Measurements from ENCODE around the gene TNFRSF19.
"Not testable (repeated sequence)": the region's sequence is repeated elsewhere in the genome, so short reads cannot be mapped to it uniquely, and the experiment has no call there.

The TNFRSF19 gene

DNA sequence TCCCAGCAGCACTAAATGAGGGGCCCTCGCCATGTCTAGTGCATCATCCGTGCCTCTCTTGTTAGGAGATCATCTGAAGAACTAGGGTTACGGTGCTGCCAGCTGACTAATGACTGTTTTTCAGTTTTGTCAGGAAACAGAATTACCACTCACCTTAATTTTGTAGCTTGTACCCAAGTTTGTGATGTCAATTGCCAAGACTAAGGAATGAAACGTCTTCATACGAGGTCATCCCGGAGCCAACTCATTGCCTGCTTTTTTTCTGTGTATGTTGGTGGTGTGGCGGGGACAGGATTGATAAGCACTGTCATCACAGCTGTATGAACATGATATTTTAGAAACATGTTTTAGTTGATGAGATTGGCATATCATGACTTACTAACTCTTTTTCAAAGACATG lies 100.6 kb downstream of the TNFRSF19 start:
- Histone ChIP-seq H3K4me3 (ENCODE audit: insufficient read length, low read depth) (no peak overlapping the region), H3K36me3 (ENCODE audit: insufficient read depth, insufficient read length, low read length) (no peaks in the 10 kb centered on the region), H3K9ac (ENCODE audit: insufficient read length, low read depth) (no peak overlapping the region), H3K4me1 (ENCODE audit: insufficient read depth, insufficient read length) (no peaks in the 10 kb centered on the region), H3K27me3 (ENCODE audit: insufficient read depth, insufficient read length) (no peaks in the 10 kb centered on the region), H3K9me3 (ENCODE audit: insufficient read depth, low read length) (0 out of 2 replicates have a peak, but pooled peaks cover 3% of the 10 kb centered on the region)
- DNase-seq (ENCODE audit: low read depth, low spot score) = no peak
- TF ChIP-seq YY1 (IDR thresholded peaks at IDR 0.05; ENCODE audit: insufficient read depth, insufficient read length) = no peak
- TF ChIP-seq SUZ12 (IDR thresholded peaks at IDR 0.05; ENCODE audit: extremely low read depth, insufficient read depth, insufficient read length) = no peak
- TF ChIP-seq ZNF274 (IDR thresholded peaks at IDR 0.05; ENCODE audit: low read depth, low read length) = no peak

DNA sequence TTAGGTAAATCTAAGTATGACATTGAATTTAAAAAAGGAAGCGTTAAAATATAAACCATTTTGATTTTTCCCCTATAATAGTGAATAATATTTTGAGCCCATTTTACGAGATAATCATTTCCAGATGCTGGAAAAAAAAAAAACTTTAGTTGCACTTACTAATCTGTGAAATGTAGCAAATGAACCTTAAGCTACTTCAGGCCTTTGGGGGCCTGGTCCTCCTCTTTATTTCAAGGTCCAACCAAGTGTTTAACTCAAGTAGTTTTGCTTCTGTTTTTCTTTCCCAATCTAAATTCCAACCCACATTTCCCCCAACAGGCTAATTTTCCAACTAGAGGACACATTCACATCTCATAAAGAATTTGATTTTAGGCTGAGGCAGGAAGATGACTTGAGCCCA lies 101.2 kb downstream of the TNFRSF19 start:
- H3K36me3 ChIP-seq (ENCODE audit: insufficient read depth, insufficient read length, low read length) = no peaks in the 10 kb centered on the region

DNA sequence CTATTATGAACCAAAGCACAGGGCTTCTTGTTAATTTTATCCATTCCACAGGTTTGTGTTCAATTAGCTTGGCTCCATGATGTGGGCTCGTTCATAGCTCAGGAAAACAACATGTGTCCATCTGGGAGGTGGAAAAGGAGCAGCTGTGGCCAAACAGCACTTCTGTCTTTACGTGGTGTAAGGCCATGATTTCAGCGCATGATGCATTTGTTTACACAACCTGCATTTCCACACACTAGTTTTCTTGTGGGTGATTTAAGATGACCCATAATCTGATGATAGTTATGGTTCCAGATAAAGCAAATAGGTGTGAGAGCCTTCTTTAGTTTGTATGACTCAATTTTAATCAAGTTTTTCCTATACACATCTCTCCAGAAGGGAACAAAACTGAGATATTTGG lies 101.7 kb downstream of the TNFRSF19 start:
- no peak for DNase-seq (ENCODE audit: low read depth, low spot score)
- Histone ChIP-seq H3K9ac (ENCODE audit: insufficient read length, low read depth) (no peak overlapping the region), H3K4me3 (ENCODE audit: insufficient read length, low read depth) (no peak overlapping the region), H3K9me3 (ENCODE audit: insufficient read depth, low read length) (peaks cover 8% of the 10 kb centered on the region; the same call in 1 of the 2 replicates), H3K36me3 (ENCODE audit: insufficient read depth, insufficient read length, low read length) (no peaks in the 10 kb centered on the region), H3K27me3 (ENCODE audit: insufficient read depth, insufficient read length) (no peaks in the 10 kb centered on the region), H3K4me1 (ENCODE audit: insufficient read depth, insufficient read length) (no peaks in the 10 kb centered on the region)
- TF ChIP-seq YY1 (IDR thresholded peaks at IDR 0.05; ENCODE audit: insufficient read depth, insufficient read length) (no peak), SUZ12 (IDR thresholded peaks at IDR 0.05; ENCODE audit: extremely low read depth, insufficient read depth, insufficient read length) (no peak)

More for the DNA sequence above, 101.2 kb downstream of the TNFRSF19 start:
- TF ChIP-seq SUZ12 (IDR thresholded peaks at IDR 0.05; ENCODE audit: extremely low read depth, insufficient read depth, insufficient read length) (no peak), ZNF274 (IDR thresholded peaks at IDR 0.05; ENCODE audit: low read depth, low read length) (no peak), YY1 (IDR thresholded peaks at IDR 0.05; ENCODE audit: insufficient read depth, insufficient read length) (no peak)
- no peaks in the 10 kb centered on the region for H3K27me3 ChIP-seq (ENCODE audit: insufficient read depth, insufficient read length)
- peaks cover 8% of the 10 kb centered on the region; the same call in 1 of the 2 replicates for H3K9me3 ChIP-seq (ENCODE audit: insufficient read depth, low read length)
- no peak overlapping the region for H3K9ac ChIP-seq (ENCODE audit: insufficient read length, low read depth)
- no peak for DNase-seq (ENCODE audit: low read depth, low spot score)
- H3K4me1 ChIP-seq (ENCODE audit: insufficient read depth, insufficient read length) = no peaks in the 10 kb centered on the region
- no peak overlapping the region for H3K4me3 ChIP-seq (ENCODE audit: insufficient read length, low read depth)

DNA sequence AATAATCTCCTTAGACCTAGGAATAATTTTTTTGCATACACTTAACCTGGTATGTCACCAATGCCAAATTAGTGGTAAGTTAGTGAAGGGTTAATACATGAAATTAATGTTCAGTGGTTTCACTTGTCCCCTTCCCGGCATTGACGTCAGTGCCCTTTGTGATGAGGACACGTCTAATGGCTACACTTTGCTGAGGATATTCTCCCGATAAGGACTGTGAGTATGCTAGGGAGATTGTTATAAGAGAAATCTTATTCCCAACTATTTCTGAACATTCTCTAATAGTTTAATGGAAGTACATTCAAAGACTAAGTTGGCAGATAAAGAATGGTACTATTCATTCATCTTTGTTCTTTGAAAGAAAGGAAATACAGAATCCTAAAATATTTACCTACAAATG lies 102.4 kb downstream of the TNFRSF19 start:
- peaks cover 9% of the 10 kb centered on the region; the same call in 1 of the 2 replicates for H3K9me3 ChIP-seq (ENCODE audit: insufficient read depth, low read length)
- no peak for DNase-seq (ENCODE audit: low read depth, low spot score)

DNA sequence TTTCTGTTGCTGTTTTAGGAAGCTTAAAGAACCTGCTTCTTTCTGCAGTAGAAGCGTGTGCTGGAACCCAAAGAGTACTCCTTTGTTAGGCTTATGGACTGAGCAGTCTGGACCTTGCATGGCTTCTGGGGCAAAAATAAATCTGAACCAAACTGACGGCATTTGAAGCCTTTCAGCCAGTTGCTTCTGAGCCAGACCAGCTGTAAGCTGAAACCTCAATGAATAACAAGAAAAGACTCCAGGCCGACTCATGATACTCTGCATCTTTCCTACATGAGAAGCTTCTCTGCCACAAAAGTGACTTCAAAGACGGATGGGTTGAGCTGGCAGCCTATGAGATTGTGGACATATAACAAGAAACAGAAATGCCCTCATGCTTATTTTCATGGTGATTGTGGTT lies 103.1 kb downstream of the TNFRSF19 start:
- Histone ChIP-seq H3K27me3 (ENCODE audit: insufficient read depth, insufficient read length) (no peaks in the 10 kb centered on the region), H3K4me3 (ENCODE audit: insufficient read length, low read depth) (no peak overlapping the region), H3K9me3 (ENCODE audit: insufficient read depth, low read length) (peaks cover 17% of the 10 kb centered on the region), H3K36me3 (ENCODE audit: insufficient read depth, insufficient read length, low read length) (no peaks in the 10 kb centered on the region), H3K4me1 (ENCODE audit: insufficient read depth, insufficient read length) (no peaks in the 10 kb centered on the region), H3K9ac (ENCODE audit: insufficient read length, low read depth) (no peak overlapping the region)
- no peak for DNase-seq (ENCODE audit: low read depth, low spot score)
- TF ChIP-seq SUZ12 (IDR thresholded peaks at IDR 0.05; ENCODE audit: extremely low read depth, insufficient read depth, insufficient read length) = no peak

More for the DNA sequence above, 102.4 kb downstream of the TNFRSF19 start:
- TF ChIP-seq SUZ12 (IDR thresholded peaks at IDR 0.05; ENCODE audit: extremely low read depth, insufficient read depth, insufficient read length) (no peak), ZNF274 (IDR thresholded peaks at IDR 0.05; ENCODE audit: low read depth, low read length) (no peak), YY1 (IDR thresholded peaks at IDR 0.05; ENCODE audit: insufficient read depth, insufficient read length) (no peak)
- H3K4me1 ChIP-seq (ENCODE audit: insufficient read depth, insufficient read length) = no peaks in the 10 kb centered on the region
- H3K9ac ChIP-seq (ENCODE audit: insufficient read length, low read depth) = no peak overlapping the region
- no peaks in the 10 kb centered on the region for H3K27me3 ChIP-seq (ENCODE audit: insufficient read depth, insufficient read length)
- no peak overlapping the region for H3K4me3 ChIP-seq (ENCODE audit: insufficient read length, low read depth)
- no peaks in the 10 kb centered on the region for H3K36me3 ChIP-seq (ENCODE audit: insufficient read depth, insufficient read length, low read length)

DNA sequence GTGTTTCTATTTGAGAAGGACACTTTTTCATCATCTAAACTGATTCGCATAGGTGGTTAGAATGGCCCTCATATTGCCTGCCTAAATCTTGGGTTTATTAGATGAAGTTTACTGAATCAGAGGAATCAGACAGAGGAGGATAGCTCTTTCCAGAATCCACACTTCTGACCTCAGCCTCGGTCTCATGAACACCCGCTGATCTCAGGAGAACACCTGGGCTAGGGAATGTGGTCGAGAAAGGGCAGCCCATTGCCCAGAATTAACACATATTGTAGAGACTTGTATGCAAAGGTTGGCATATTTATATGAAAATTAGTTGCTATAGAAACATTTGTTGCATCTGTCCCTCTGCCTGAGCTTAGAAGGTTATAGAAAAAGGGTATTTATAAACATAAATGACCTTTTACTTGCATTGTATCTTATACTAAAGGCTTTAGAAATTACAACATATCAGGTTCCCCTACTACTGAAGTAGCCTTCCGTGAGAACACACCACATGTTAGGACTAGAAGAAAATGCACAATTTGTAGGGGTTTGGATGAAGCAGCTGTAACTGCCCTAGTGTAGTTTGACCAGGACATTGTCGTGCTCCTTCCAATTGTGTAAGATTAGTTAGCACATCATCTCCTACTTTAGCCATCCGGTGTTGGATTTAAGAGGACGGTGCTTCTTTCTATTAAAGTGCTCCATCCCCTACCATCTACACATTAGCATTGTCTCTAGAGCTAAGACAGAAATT lies 103.8 kb downstream of the TNFRSF19 start:
- no peak for DNase-seq (ENCODE audit: low read depth, low spot score)
- TF ChIP-seq ZNF274 (IDR thresholded peaks at IDR 0.05; ENCODE audit: low read depth, low read length) (no peak), YY1 (IDR thresholded peaks at IDR 0.05; ENCODE audit: insufficient read depth, insufficient read length) (no peak), SUZ12 (IDR thresholded peaks at IDR 0.05; ENCODE audit: extremely low read depth, insufficient read depth, insufficient read length) (no peak)
- H3K9ac ChIP-seq (ENCODE audit: insufficient read length, low read depth) = no peak overlapping the region
- H3K27me3 ChIP-seq (ENCODE audit: insufficient read depth, insufficient read length) = no peaks in the 10 kb centered on the region
- H3K9me3 ChIP-seq (ENCODE audit: insufficient read depth, low read length) = peaks cover 24% of the 10 kb centered on the region
- H3K4me1 ChIP-seq (ENCODE audit: insufficient read depth, insufficient read length) = no peaks in the 10 kb centered on the region
- H3K36me3 ChIP-seq (ENCODE audit: insufficient read depth, insufficient read length, low read length) = no peaks in the 10 kb centered on the region
- no peak overlapping the region for H3K4me3 ChIP-seq (ENCODE audit: insufficient read length, low read depth)

DNA sequence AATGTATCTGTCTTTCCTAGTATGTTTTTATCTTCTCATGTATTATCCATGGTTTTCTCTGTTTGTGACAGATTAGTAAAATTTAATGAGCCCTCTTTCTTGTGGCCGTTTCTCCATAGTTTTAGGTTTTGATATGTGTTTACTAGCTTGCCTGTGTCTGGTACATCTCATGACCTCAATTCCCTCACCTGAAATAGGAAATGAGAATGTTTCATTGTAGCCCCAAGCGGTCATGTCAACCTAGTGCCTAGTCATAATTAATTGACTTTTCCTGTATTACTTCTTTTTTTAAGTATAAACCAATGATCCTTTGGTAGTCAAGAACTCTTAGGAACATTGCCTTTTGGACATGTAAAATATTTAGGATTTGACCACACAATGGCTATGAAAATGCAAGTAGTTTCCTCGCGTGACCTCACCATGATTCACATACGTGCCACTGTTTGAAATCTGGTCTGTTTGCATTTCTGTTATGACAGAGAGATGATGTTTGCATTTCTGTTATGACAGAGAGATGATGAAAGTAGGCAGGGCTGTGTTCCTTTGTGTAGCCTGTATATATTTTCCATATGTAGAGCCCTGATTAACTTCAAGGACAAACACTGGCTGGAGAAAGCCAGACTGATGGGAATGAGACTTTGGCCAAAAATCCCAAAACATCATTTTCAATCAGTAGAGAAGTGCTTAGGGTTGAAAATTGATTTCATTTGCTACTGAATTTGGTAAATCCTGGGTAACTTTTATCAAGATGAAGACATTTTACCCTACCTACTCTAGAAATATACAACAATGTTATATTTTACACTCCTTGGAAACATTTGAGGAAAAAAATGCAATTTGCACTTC lies 104.8 kb downstream of the TNFRSF19 start:
- no peaks in the 10 kb centered on the region for H3K4me1 ChIP-seq (ENCODE audit: insufficient read depth, insufficient read length)
- TF ChIP-seq SUZ12 (IDR thresholded peaks at IDR 0.05; ENCODE audit: extremely low read depth, insufficient read depth, insufficient read length) = no peak
- TF ChIP-seq ZNF274 (IDR thresholded peaks at IDR 0.05; ENCODE audit: low read depth, low read length) = no peak
- no peak for TF ChIP-seq YY1 (IDR thresholded peaks at IDR 0.05; ENCODE audit: insufficient read depth, insufficient read length)
- H3K36me3 ChIP-seq (ENCODE audit: insufficient read depth, insufficient read length, low read length) = no peaks in the 10 kb centered on the region
- H3K9me3 ChIP-seq (ENCODE audit: insufficient read depth, low read length) = peaks cover 29% of the 10 kb centered on the region
- no peak for DNase-seq (ENCODE audit: low read depth, low spot score)
- H3K4me3 ChIP-seq (ENCODE audit: insufficient read length, low read depth) = no peak overlapping the region
- no peak overlapping the region for H3K9ac ChIP-seq (ENCODE audit: insufficient read length, low read depth)
- no peaks in the 10 kb centered on the region for H3K27me3 ChIP-seq (ENCODE audit: insufficient read depth, insufficient read length)

DNA sequence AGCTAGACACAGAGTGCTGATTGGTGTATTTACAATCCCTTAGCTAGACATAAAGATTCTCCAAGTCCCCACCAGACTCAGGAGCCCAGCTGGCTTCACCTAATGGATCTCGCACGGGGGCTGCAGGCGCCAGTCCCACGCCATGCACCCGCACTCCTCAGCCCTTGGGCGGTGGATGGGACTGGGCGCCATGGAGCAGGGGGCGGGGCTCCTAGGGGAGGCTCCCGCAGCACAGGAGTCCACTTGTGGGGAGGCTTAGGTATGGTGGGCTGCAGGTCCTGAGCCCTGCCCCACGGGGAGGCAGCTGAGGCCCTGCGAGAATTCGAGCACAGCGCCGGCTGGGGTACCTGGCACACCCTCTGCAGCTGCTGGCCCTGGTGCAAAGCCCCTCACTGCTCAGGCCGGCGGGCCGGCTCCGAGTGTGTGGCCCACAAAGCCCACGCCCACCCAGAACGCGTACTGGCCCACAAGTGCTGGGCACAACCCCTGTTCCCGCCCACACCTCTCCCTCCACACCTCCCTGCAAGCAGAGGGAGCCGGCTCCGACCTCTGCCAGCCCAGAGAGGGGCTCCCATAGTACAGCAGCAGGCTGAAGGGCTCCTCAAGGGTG lies 107.6 kb downstream of the TNFRSF19 start:
- peaks cover 29% of the 10 kb centered on the region for H3K9me3 ChIP-seq (ENCODE audit: insufficient read depth, low read length)
- not testable (repeated sequence) for H3K36me3 ChIP-seq (ENCODE audit: insufficient read depth, insufficient read length, low read length); H3K27me3 ChIP-seq (ENCODE audit: insufficient read depth, insufficient read length); DNase-seq (ENCODE audit: low read depth, low spot score); H3K9ac ChIP-seq (ENCODE audit: insufficient read length, low read depth); H3K4me1 ChIP-seq (ENCODE audit: insufficient read depth, insufficient read length); H3K4me3 ChIP-seq (ENCODE audit: insufficient read length, low read depth)

Measured in NT2/D1 (cell line).